Inflammatory macrophage (primary cell): Measurements from ENCODE around the gene KAT5.
A peak's percentile ranks its signal among the peaks of the same experiment; 100 is the strongest.
"Not testable (repeated sequence)": the region's sequence is repeated elsewhere in the genome, so short reads cannot be mapped to it uniquely, and the experiment has no call there.

Source experiments
- DNase-seq, 2 donors: peaks; one replicate each; pipeline ENCODE4 v3.0.0-alpha.2; 2020 to 2022

Gene KAT5

DNA sequence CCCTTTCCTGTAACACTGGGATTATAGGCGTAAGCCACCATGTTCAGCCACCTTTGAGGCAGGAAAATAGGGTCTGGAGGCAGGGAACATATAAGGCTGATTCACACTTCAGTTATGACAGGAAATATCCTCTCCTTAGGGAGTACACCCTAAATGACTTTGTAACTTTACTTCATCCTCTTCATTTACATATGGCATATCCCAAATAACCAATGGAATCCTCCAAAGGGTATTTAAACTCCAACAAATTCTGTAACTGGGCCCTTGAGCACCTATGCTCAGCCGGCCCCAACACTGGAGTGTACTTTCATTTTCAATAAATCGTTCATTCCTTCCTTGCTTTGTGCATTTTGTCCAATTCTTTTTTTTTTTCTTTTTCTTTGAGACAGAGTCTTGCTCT is 1.6 kb upstream of the KAT5 start:
- DNase-seq, result no peak

DNA sequence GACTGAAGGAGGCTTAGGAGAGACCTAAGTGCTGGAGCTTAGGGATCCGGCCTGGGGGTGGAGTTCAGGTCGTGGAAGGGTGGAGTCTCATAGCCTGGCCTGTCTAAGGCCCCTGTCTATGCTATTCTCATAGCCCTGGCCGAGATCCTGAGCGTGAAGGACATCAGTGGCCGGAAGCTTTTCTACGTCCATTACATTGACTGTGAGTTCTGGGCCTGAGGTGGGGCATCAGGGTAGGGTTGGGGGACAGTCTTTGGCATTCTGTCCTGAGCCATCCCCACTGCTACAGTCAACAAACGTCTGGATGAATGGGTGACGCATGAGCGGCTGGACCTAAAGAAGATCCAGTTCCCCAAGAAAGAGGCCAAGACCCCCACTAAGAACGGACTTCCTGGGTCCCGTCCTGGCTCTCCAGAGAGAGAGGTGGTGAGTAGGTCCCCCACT is 603 bp downstream of the KAT5 start:
- no peak for DNase-seq

DNA sequence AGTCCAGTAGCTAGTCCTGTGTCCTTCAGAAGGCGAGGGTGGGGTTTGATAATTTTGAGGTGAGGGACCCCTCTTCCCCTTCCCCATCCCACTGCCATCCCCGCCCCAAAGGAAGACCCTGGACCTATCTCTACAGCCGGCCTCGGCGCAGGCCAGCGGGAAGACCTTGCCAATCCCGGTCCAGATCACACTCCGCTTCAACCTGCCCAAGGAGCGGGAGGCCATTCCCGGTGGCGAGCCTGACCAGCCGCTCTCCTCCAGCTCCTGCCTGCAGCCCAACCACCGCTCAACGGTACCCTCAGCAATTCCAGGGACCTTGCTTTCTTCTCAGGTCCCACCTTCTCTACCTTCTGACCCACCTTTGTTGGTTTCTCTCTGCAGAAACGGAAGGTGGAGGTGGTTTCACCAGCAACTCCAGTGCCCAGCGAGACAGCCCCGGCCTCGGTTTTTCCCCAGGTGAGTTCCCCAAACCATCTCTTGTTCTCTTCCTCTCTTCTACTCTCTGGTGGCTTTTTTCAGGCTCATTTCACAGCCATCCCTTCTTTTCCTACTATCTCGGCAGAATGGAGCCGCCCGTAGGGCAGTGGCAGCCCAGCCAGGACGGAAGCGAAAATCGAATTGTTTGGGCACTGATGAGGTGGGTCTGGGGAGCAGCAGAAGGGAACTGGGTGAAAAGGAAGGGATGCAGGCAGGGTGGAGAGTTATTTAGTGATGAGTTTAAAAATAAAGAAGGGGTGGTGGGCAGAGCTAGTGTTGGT is 1.3 kb downstream of the KAT5 start:
- no peak for DNase-seq

DNA sequence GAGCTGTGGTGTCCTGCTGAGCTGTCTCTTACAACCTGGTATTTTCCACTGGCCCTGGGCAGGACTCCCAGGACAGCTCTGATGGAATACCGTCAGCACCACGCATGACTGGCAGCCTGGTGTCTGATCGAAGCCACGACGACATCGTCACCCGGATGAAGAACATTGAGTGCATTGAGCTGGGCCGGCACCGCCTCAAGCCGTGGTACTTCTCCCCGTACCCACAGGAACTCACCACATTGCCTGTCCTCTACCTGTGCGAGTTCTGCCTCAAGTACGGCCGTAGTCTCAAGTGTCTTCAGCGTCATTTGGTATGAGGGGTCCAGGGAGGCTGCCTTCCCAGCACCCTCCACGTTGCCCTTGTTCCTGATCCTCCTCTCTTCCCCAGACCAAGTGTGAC is 2.4 kb downstream of the KAT5 start:
- no peak for DNase-seq

DNA sequence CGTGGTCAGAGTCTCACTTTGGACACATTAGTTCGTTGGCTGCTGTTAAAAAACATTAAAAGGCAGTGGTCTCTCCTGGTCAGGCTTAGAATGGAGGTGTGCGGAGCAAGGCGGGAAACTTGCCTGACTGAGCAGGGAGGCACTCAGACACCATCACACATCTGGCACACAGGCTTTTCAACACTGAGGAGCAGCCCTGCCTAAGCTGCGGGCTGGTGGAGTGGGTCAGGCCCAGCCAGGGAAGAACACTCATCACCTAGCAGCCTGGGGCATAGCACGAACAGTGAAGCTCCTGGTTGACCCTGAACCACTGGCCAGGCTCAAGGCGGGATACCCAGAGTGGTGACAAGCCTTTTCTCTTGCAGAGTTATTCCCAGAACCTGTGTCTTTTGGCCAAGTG is 4.2 kb downstream of the KAT5 start:
- DNase-seq, result no peak

DNA sequence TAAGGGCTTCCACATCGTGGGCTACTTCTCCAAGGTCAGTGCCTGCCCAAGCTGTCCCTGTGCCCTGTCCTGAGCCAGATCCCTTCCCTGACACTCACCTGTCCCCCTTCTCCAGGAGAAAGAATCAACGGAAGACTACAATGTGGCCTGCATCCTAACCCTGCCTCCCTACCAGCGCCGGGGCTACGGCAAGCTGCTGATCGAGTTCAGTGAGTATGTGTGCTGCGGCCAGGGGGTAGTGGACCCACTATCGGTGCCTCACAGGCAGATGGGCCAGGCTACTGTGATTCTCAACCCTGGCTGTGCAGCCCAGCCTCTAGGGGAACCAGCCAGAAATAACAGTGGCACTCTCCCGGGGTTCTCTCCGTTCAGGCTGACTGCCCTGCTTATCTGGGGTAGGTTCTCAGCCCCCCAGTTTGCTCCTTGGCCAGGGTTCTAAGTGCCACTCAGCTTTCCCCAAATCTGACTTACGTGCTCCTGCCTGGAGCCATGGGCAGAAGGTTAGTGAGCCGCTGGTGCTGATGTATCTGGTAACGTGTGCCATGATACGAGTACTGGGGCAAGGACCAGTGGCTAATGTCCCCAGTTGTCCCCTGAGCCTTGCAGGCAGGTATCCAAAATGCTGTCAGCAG is 4.8 kb downstream of the KAT5 start:
- DNase-seq, result no peak

DNA sequence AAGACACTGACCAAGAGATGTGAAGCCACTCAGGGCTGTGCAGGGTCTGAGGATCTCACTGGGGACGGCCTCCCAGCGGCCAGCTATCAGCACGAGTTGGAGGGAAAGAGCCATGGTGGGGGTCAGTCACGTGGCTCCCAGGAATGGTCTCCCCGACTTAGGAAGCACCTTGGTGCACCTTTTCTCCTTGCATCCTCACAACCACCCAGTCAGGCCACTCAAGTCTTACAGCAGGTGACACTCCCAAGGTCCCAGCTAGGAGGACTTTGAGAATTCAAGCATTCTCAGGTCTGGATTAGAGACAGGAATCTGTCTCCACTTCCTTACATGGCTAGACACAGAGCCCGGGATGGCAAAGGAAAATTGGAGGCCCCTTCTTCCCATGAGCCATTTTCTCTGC is 5.9 kb downstream of the KAT5 start:
- no peak for DNase-seq

DNA sequence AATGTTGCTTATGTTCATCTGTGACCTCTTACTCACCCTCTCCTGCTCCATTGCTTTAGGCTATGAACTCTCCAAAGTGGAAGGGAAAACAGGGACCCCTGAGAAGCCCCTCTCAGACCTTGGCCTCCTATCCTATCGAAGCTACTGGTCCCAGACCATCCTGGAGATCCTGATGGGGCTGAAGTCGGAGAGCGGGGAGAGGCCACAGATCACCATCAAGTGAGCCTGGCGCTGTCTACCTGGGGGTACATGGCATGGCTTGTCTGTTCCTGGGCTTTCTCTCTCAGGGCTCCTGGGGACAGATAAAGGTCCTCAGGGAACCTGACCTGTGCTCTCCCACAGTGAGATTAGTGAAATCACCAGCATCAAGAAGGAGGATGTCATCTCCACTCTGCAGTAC is 6.5 kb downstream of the KAT5 start:
- no peak for DNase-seq

DNA sequence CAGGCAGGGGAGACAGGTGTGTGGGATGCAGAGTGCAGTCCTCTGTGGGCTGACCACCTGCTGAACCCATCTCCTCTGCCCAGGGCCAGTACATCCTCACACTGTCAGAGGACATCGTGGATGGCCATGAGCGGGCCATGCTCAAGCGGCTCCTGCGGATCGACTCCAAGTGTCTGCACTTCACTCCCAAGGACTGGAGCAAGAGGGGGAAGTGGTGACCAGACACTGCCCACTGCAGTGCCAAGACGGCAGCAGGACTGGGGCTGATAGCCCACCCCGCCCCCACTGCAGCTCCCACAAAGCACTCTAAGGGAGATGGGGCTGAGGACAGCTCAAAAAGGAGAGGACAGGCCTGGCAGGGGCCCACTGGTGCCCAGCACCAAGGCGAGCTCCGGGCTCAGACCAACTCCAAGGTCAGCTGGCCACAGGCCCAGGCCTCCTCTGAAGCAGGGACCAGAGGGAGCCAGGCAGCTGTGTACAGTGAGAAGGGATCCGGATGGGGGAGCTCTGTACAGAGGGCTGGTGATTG is 7.0 kb downstream of the KAT5 start:
- no peak for DNase-seq

DNA sequence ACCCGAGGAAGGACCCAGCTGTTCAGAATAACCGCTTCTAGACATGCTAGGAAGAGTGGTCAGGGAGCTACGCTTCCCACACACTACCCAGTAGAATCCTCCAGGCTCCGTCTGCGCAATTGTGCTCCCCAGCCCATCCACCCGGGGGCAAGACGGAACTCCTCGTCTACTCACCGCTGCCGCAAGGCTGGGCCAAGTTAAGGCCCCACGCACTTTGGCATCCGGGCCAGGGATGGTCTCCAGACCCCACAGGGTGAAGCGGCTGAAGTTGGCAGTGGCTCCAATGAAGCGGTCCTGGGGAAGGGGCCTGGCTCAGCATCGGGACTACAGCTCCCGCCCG is 7.8 kb downstream of the KAT5 start:
- DNase-seq, result peak; percentile 24 to 56

- DNase-seq, result peak; percentile 83 to 93
Observed at GRCh38 chr11:65720211-65720934, 8.3 kb downstream of the KAT5 start, which contains the start of gene RNASEH2C. Gene RNASEH2C, minus strand, starts transcription at chr11:65720798. Its CDS starts 40 bp downstream, at chr11:65720758.

GRCh38 chr11:65722261-65722660 is 10.2 kb downstream of the KAT5 start:
- no peak for DNase-seq

- peak; percentile 34 to 46 for DNase-seq
Observed at GRCh38 chr11:65726660-65727059, 14.6 kb downstream of the KAT5 start.

DNA sequence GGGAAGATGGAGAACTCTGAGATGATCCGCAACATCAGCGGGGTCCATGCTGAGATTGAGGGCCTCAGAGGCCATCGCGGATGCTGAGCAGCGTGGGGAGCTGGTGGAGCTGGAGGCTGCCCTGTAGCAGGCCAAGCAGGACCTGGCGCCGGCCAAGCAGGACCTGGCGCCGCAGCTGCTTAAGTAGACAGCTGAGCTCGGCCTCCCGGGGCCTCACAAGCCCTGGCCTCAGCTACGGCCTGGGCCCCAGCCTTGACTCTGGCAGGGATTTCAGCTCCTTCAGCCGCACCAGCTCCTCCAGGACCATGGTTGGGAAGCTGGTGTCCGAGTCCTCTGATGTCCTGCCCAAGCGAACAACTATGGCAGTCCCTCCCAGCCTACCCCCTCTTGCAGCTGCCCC is 15.8 kb downstream of the KAT5 start:
- no peak for DNase-seq

DNA sequence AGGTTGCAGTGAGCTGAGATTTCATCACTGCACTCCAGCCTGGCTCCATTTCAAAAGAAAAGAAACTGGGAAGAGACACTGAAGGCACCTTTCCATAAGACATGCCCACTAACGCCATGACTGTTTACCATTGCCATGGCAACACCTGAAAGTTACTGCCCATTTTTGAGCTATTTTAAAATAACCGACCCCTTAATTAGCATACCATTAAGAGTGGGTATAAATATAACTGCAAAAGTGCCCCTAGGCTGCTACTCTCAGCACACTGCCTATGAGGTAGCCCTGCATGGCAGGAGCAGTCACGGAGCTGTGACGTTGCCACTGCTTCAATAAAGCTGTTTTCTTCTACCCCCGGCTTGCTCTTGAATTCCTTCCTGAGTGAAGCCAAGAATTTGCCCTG is 18.4 kb downstream of the KAT5 start:
- no peak for DNase-seq

- not testable (repeated sequence) for DNase-seq
Observed at GRCh38 chr11:65735111-65735510, 23.1 kb downstream of the KAT5 start.

- no peak for DNase-seq
Observed at GRCh38 chr11:65736810-65737209, 24.8 kb downstream of the KAT5 start.

GRCh38 chr11:65739022-65739421 is 27.0 kb downstream of the KAT5 start:
- DNase-seq, result no peak

DNA sequence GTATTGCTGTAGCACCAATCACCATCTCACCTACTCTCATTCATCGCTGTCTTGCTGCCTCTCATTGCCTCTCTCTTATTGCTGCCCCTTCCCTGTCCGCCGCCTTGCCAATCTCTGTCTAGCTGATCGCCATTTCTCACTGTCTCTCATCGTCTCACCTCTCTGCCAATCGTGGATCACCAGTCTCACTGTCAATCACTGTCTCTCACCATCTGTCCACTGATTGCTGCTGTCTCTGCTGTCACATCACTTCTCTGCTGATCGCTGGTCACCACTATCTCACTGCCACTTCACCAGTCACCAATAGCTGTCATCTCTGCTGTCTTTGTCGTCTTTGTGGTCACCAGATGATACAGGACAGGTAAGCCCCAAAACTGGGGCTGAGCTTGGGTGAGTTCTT is 29.1 kb downstream of the KAT5 start:
- no peak for DNase-seq

DNA sequence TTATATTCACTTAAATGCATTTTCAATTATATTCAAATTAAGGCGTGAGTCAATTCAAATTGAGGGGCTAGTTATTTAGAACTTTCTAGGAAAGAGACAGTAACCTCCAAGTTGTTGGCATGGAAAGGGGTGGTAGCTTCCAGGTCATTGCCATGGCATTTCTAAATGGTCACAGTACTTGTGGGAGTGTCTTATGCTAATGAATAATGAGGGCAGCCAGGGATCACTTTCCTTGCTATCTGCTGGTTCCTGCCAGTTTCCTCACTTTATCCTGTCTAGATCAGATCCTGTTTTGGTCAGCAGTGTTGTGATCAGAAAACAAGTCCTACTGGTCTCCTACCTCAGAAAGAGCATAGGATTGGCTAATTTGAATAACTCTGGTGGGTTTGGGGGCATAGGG is 30.3 kb downstream of the KAT5 start:
- DNase-seq, result no peak

DNA sequence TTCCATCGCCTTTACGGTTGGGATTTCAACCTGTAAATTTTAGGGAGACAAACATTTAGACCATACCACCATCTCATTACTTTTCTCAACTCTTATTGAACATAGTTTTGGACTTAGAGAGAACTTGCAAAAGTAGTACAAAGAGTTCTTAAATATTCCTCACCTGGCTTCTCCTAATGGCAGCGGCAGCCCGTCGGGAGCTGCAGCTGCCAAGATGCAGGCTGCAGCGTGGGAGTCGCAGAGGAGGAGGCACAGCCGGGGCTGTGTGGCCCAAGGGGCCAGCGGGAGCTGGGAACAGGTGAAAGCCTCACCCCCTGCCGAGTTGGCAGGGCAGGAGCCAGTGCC is 31.6 kb downstream of the KAT5 start:
- DNase-seq, result no peak

GRCh38 chr11:65744026-65744698 is 32.1 kb downstream of the KAT5 start:
- peak; percentile 64 to 69 for DNase-seq

DNA sequence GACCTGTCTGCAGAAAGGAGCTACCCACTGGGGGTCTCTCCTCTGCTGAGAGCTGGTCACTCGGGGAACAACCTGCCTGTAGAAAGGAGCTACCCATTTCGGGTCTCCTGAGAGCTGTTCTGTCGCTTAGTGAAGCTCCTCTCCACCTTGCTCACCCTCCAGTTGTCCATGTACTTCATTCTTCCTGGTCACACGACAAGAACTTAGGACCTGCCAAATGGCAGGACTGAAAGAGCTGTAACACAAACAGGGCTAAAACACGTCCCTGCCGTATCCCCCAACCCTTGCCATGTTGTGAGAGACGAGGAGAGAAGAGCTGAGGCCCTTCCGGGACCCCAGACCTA is 32.6 kb downstream of the KAT5 start:
- no peak for DNase-seq
